GM19463 (cell line): ENCODE data around the gene STAG2.
A peak's percentile ranks its signal among the peaks of the same experiment; 100 is the strongest.
"Not testable (repeated sequence)": the region's sequence is repeated elsewhere in the genome, so short reads cannot be mapped to it uniquely, and the experiment has no call there.

ENCODE experiments used
- ATAC-seq: cut with Tn5 transposase; IDR thresholded peaks from one replicate; pipeline ENCODE4 v1.9.1; 2021; ENCODE audit warnings: mild to moderate bottlenecking, moderate library complexity; ENCODE audit not compliant: unreplicated experiment

The STAG2 gene

GRCh38 chrX:124030520-124030919 lies 69.0 kb downstream of the STAG2 start:
- peak; percentile 84 for ATAC-seq

DNA sequence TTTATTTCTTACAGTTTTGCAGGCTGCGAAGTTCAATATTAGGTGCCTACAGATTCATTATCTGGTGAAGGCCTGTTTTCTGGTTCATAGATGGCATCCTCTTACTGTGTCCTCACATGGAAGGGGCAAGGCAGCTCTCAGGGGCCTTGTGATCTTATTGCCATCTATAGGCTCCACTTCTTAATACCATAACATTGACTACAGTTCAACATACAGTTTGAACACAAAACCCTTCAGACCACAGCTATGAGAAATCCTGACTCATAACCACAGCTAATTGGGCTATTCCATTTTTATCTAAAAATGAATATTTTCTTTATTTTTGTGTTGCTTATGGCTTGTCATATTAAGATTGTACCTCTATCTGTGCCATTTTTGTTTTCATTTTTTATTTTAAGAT lies 72.3 kb downstream of the STAG2 start:
- ATAC-seq, result no peak

- ATAC-seq, result no peak
These were observed 74.2 kb downstream of the STAG2 start for GRCh38 chrX:124035657-124036056.

DNA sequence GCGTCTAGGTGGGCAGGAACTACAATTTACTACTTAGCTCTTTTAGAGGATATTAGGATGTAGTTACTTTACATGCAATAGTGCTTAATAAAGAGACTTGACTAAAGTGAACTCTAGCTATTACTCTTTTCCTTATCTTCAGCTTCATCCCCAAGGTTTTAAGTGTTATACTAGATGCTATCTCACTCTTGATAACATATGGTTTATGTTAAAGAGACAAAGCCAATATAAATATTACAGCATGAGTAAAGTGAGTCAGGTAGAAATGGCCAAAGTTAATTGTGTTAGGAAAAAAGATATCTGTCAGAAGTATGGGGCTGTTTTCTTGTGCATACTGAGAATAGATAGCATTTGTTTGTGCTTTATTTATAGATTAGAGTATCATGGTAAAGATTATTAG lies 80.5 kb downstream of the STAG2 start:
- no peak for ATAC-seq

- no peak for ATAC-seq
These were observed 83.6 kb downstream of the STAG2 start for GRCh38 chrX:124045109-124045508.

GRCh38 chrX:124084417-124084816 lies 122.9 kb downstream of the STAG2 start:
- ATAC-seq, result not testable (repeated sequence)

DNA sequence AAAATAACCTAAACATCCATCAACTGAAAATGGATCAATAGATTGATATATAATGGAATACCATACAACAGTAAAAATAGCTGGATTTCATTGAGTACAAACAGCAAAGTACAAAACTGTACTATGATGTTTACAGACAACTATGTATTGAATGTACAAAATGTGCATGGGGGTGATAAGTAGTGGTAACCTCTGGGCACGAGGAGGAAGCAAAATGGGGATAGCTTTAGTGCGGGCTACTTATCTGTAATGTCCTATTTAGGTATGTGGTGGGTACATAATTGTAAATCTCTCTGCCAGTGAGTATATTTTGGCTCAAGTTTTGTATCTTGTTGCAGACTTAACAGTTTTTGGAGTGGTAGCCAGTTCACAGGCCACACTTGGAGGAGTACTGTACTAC lies 123.6 kb downstream of the STAG2 start:
- no peak for ATAC-seq

DNA sequence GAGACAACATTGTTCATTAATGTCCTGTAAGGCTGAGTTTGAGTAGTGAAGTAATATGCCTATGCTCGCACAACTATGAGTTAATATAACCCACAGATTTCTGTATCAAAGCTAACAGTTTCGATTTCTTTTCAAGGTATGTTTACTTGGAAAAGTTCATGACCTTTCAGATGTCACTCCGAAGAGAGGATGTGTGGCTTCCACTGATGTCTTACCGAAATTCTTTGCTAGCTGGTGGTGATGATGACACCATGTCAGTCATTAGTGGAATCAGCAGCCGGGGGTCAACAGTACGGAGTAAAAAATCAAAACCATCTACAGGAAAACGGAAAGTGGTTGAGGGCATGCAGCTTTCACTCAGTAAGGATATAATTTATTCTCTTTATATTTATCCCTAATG lies 124.9 kb downstream of the STAG2 start:
- no peak for ATAC-seq

GRCh38 chrX:124087000-124087746 lies 125.7 kb downstream of the STAG2 start:
- ATAC-seq, result no peak

GRCh38 chrX:124093222-124093621 lies 131.7 kb downstream of the STAG2 start:
- ATAC-seq, result no peak

DNA sequence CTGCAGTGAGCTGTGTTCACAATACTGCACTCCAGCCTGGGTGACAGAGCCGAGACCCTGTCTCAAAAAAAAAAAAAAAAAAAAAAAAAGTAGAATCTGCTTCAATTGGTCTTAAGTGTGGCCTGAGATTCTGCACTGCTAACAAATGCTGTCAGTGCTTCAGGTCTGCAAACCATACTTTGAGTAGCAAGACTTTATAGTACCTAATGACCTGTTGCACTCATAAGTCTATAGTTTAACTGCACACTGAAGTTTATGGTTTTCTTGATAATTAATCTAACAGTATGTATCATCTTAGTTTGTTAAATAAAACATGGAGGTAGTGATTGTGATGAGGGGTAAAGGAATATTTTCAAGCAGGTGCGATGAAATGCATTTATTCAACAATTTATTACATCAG lies 135.6 kb downstream of the STAG2 start:
- no peak for ATAC-seq

DNA sequence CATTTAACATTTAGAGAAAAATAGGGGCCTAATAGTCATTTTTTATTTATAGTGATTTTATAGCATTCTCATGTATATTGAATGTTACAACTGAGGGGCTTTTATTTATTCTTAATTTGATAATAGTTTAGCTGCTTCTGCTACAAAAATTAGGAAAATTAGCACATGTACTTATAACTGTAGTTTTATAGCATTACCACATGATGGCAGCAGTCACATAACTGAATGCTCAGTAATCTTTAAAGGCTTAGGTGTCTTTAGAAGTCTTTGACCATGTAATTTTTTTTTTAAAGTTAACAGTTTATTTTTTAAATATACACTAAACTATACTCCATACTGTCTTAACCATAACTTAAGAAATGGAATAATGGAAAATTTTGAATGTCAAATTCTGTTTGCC lies 136.6 kb downstream of the STAG2 start:
- no peak for ATAC-seq

- no peak for ATAC-seq
These were observed 142.5 kb downstream of the STAG2 start for GRCh38 chrX:124103966-124104365.

GRCh38 chrX:124104512-124104911 lies 143.0 kb downstream of the STAG2 start:
- ATAC-seq, result not testable (repeated sequence)

DNA sequence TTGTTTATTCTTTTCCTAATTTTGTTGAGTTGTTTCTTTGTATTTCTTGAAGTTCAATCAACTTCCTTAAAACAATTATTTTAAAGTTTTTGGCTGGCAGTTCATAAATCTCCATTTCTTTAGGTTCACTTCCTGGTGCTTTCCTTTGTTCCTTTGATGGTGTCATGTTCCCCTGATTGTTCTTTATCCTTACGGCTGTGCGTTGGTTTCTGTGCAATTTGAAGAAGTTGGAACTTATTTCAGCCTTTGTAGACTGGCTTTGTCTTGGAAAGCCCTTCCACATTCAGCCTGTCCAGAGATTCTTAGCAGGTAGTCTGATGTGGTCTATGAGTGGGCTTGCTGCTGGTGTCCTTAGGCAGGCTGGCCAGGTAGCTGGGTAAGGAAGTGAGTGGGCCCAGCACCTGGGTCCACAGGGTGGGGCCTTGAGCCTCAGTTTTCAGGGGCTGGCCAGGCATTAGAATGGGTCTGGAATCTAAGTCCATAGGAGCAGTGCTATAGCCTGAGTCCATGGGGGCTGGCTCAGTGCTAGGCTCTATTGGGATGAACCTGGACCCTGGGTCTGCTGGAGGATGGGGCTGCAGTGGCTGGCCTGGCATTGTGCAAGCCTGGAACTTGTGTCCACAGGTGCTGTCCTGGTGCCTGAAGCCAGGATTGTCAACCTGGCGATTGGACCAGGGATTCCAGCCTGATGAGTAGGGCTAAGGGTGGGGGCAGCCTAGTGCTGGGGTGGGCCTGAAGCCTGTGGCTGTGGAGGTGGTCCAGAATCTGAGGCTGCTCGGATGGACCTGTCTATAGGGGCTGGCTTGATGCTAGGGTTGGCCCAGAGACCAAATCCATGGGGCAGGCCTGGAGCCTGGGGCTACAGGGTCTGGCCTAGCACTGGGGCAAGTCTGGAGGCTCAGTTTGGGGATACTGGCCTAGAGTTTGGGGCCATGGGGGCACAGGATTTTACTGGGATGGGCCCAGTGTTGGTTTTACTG lies 152.4 kb downstream of the STAG2 start:
- ATAC-seq, result no peak

GRCh38 chrX:124117325-124117724 lies 155.8 kb downstream of the STAG2 start:
- ATAC-seq, result no peak

- no peak for ATAC-seq
These were observed 164.0 kb downstream of the STAG2 start for GRCh38 chrX:124125471-124125870.

GRCh38 chrX:124127496-124127895 lies 166.0 kb downstream of the STAG2 start:
- ATAC-seq, result no peak

DNA sequence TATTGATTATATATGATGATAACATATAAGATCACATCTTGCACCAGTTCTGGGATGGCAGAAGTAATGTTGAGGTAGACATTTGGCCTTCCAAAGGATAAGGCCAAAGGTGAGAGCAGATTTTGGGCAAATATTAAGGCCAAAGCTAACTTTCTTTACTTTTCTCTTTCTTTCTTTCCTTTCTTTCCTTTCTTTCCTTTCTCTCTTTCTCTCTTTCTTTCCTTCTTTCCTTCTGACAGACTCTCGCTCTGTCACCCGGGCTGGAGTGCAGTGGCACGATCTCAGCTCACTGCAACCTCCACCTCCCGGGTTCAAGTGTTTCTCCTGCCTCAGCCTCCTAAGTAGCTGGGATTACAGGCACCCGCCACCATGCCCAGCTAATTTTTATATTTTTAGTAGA lies 170.9 kb downstream of the STAG2 start:
- ATAC-seq, result not testable (repeated sequence)

DNA sequence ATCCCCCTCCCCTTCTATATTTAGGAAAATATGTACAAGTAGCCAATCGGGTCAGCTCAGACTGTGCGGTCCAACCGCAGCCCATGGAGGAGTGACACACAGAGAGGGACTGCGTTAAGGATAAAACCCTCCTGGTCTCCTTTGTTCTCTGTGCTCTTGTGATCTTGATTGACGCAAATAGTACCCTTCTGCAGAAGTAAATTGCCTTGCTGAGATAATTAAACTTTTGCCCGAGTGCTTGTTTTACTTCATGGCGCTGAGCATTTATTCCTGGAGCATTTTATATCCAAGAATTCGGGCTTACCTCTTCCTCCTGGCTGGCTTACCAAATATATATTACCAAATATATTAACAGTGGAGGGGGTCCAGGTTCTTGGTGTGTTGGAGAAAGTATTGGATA lies 184.2 kb downstream of the STAG2 start:
- ATAC-seq, result no peak

GRCh38 chrX:124151195-124151594 lies 189.7 kb downstream of the STAG2 start:
- ATAC-seq, result no peak
